ENCODE data around the gene UAP1. TPM values are rescaled to one million over a fixed set of nuclear protein-coding genes. Genes with fewer than 3 reads are reported as not detected.

Gene UAP1
- total RNA-seq, 1 experiment from 2014 or later = 26.9 TPM

DNA sequence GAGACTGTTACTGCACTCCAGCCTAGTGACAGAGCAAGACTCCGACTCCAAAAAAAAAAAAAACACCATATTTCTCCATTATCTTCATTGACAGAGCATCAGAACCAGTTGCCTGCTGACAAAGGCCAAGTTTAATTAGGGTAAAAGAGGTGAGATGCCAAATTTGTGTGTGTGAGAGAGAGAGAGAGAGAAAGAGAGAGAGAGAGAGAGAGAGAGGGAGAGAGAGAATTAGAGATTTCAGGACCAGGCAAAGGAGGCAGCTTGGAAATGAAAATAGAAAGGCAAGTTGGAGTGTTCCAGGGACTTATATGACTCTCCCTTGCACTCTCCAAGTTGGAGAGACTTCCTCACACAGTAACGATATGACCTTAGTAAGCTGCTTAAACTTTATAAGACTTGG lies 24.3 kb upstream of the UAP1 start:
- Histone ChIP-seq H2AK5ac (ENCODE audit: insufficient read length, low read length) (no peak overlapping the region), H2BK120ac (ENCODE audit: low read depth, low read length, poor library complexity, severe bottlenecking) (no peak overlapping the region), H3K27ac (ENCODE audit: insufficient read length, low read depth, low read length) (no peak overlapping the region), H3K56ac (ENCODE audit: insufficient read length, low read depth, low read length) (no peak overlapping the region), H3K23me2 (ENCODE audit: insufficient read length, low read depth, low read length, poor library complexity, severe bottlenecking) (no peaks in the 10 kb centered on the region), H3K9ac (ENCODE audit: extremely low read depth, insufficient read length, low read length) (no peak overlapping the region), H3K4ac (ENCODE audit: low read depth, low read length) (no peak overlapping the region), H3K18ac (ENCODE audit: insufficient read length, low read depth, low read length) (no peak overlapping the region), H4K5ac (ENCODE audit: insufficient read length, low read depth, low read length) (no peak overlapping the region), H2BK5ac (ENCODE audit: insufficient read length, low read length) (no peak overlapping the region), H4K20me1 (ENCODE audit: control insufficient read depth, insufficient read depth, insufficient read length) (no peaks in the 10 kb centered on the region), H3K79me2 (ENCODE audit: insufficient read depth, low read length) (no peaks in the 10 kb centered on the region), H4K8ac (replicated peaks; ENCODE audit: insufficient read length, low read depth, low read length) (no peak overlapping the region), H3T11ph (ENCODE audit: low read length) (no peak overlapping the region), H3K14ac (ENCODE audit: insufficient read depth, low read length) (no peak overlapping the region), H3K4me1 (ENCODE audit: insufficient read depth, low read length) (no peaks in the 10 kb centered on the region), H2BK20ac (ENCODE audit: low read depth, low read length, poor library complexity, severe bottlenecking) (no peak overlapping the region), H2BK15ac (ENCODE audit: low read depth, low read length) (no peak overlapping the region), H3K9me3 (ENCODE audit: control insufficient read depth, low read depth, low read length) (no peaks in the 10 kb centered on the region), H3K27me3 (ENCODE audit: insufficient read depth, low read length) (no peaks in the 10 kb centered on the region), H2AFZ (ENCODE audit: low read length) (no peak overlapping the region), H4K91ac (ENCODE audit: insufficient read length, low read depth, low read length) (no peak overlapping the region), H3K79me1 (ENCODE audit: insufficient read depth, low read depth, low read length, poor library complexity, severe bottlenecking) (no peaks in the 10 kb centered on the region), H2BK12ac (ENCODE audit: insufficient read length, low read depth, low read length) (no peak overlapping the region), H3K4me2 (ENCODE audit: insufficient read depth, insufficient read length, low read length) (no peak overlapping the region), H3K23ac (ENCODE audit: insufficient read length, low read depth, low read length) (no peak overlapping the region)
- no peak overlapping the region for H3K4me3 Mint-ChIP-seq
- no CpG with 5 or more reads among the region's 2 CpGs for WGBS (ENCODE audit: extremely low coverage, insufficient read length, low lambda C conversion rate)
- H3K36me3 Mint-ChIP-seq (ENCODE audit: insufficient read depth in 1 of 3, low read depth in 3 of 3) = no peaks in the 10 kb centered on the region
- no peak overlapping the region for H3K27ac Mint-ChIP-seq
- no peak for DNase-seq
- no peaks in the 10 kb centered on the region for H3K4me1 Mint-ChIP-seq
- H3K27me3 Mint-ChIP-seq (ENCODE audit: low read depth) = no peaks in the 10 kb centered on the region
- H3K9me3 Mint-ChIP-seq = no peaks in the 10 kb centered on the region
- TF ChIP-seq, protein P1, sequence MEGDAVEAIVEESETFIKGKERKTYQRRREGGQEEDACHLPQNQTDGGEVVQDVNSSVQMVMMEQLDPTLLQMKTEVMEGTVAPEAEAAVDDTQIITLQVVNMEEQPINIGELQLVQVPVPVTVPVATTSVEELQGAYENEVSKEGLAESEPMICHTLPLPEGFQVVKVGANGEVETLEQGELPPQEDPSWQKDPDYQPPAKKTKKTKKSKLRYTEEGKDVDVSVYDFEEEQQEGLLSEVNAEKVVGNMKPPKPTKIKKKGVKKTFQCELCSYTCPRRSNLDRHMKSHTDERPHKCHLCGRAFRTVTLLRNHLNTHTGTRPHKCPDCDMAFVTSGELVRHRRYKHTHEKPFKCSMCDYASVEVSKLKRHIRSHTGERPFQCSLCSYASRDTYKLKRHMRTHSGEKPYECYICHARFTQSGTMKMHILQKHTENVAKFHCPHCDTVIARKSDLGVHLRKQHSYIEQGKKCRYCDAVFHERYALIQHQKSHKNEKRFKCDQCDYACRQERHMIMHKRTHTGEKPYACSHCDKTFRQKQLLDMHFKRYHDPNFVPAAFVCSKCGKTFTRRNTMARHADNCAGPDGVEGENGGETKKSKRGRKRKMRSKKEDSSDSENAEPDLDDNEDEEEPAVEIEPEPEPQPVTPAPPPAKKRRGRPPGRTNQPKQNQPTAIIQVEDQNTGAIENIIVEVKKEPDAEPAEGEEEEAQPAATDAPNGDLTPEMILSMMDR (conservative IDR thresholded peaks at IDR 0.05) = no peak

Measured in H9 (cell line).